Coronary artery (tissue), 2 donors: Measurements from ENCODE around the gene PNKD.

Experiments
- DNase-seq: peaks from one replicate; pipeline ENCODE4 v3.0.0-alpha.2; 2017; ENCODE audit warnings: low spot score
- H3K27ac ChIP-seq, 2 donors: fragments of 200-600 bp; sonication (generic); one replicate each; pipeline ENCODE4 v1.5.1; 2016 to 2019
- H3K4me3 ChIP-seq: fragments of 200-600 bp; sonication (generic); 2 replicates; pipeline ENCODE4 v1.5.1; 2016; ENCODE audit warnings: mild to moderate bottlenecking, moderate library complexity
- TF ChIP-seq, protein P1 (sequence below): fragments of 200-600 bp; sonication (generic); IDR thresholded peaks from one replicate; pipeline ENCODE4 v1.5.1; 2019; ENCODE audit warnings: antibody characterized with exemption

Gene PNKD

DNA sequence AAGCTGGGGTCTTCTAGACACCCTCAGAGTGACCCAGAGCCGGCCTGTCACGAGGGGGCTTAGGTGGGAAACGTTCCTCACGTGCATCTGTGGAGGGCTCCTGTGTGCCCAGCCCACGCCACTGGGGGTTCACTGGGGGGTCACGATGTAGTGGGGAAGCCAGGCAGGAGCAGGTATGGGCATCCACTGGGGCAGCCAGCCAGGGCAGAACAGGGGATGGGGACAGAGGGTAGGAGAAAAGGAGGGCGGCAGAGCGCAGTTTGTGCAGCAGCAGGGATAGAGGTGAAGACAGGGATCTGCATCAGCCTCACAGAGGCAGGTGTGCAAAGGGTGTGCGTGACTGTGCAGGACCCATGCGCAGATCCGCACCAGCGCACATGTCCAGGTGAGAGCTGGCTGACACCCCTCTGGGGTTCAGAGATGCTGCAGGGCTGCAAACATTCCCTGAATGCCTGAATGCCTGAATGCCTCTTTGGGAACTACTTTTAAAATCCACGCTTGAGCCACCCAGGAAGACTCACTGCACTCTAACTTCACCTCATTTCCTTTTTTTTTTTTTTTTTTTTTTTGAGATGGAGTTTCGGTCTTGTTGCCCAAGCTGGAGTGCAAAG, 10.0 kb downstream of the PNKD start:
- H3K27ac ChIP-seq, result peak overlapping the region in 1 of 2 donors; percentile 46
- TF ChIP-seq, protein P1, sequence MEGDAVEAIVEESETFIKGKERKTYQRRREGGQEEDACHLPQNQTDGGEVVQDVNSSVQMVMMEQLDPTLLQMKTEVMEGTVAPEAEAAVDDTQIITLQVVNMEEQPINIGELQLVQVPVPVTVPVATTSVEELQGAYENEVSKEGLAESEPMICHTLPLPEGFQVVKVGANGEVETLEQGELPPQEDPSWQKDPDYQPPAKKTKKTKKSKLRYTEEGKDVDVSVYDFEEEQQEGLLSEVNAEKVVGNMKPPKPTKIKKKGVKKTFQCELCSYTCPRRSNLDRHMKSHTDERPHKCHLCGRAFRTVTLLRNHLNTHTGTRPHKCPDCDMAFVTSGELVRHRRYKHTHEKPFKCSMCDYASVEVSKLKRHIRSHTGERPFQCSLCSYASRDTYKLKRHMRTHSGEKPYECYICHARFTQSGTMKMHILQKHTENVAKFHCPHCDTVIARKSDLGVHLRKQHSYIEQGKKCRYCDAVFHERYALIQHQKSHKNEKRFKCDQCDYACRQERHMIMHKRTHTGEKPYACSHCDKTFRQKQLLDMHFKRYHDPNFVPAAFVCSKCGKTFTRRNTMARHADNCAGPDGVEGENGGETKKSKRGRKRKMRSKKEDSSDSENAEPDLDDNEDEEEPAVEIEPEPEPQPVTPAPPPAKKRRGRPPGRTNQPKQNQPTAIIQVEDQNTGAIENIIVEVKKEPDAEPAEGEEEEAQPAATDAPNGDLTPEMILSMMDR, result no peak
- H3K4me3 ChIP-seq, result no peak overlapping the region
- DNase-seq, result no peak

GRCh38 chr2:218281449-218281848, 11.1 kb downstream of the PNKD start:
- H3K4me3 ChIP-seq, result no peak overlapping the region
- TF ChIP-seq, protein P1, result no peak
- peak overlapping the region; percentile 97 to 98 for H3K27ac ChIP-seq
- DNase-seq, result no peak

GRCh38 chr2:218282173-218282991, 12.1 kb downstream of the PNKD start:
- peak overlapping the region; percentile 97 to 98 for H3K27ac ChIP-seq
- H3K4me3 ChIP-seq, result peak overlapping the region; percentile 26
- peak; percentile 83 for DNase-seq
- TF ChIP-seq, protein P1, result no peak

DNA sequence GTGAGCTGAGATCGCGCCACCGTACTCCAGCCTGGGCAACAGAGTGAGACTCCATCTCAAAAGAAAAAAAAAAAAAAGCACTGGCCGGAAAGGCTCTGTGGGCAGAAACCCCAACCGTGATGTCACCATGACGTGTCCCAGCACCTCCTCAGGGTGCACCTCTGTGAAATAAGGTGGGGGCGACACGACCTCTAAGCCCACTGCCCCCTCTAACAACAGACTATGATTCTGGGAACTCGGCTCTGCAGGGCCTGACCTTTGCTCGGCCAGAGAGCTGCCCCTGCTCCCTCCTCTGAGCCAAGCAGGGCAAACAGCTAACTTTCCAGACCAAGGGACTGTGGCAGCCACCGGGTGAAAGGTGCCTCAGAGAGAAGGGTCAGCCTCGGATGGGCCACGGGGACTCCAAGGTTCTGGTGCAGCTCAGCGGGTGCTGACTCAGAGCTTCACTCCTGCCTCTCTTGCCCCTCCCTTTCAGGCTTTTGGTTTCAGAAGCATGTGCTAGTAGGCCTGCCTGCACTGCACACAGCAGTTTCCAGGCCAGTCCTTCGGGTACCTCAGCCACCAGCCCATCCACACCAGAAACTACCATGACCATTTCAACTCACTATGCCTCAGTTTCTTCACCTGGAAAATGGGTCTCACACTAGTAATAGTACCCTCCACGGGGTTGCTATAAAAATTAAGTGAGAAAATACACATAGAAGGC, 13.9 kb downstream of the PNKD start:
- H3K4me3 ChIP-seq, result peak overlapping the region; percentile 59

DNA sequence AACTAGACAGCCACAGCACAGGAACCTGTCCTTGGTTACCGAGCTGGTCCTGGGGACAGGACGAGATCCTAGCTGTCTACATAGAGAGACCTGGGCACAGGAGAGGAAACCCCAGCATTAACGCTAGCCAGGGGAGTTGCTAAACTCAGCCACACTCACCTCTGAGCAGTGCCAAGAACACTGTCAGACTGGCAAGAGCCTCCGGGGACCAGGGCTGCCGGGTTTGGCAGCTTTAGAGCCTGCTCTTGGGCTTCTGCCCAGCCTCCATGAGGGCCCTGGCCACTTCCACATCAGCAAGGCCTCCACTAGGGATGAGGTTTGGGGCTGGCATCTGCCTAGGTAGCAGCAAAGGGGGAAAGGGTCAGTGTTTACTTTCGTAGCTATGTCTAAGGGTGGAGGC, 15.3 kb downstream of the PNKD start:
- TF ChIP-seq, protein P1, result no peak
- peak; percentile 90 for DNase-seq
- peak overlapping the region; percentile 73 for H3K4me3 ChIP-seq
- peak overlapping the region; percentile 97 to 98 for H3K27ac ChIP-seq

More for the DNA sequence above, 13.9 kb downstream of the PNKD start:
- TF ChIP-seq, protein P1, result no peak
- peak; percentile 85 for DNase-seq
- H3K27ac ChIP-seq, result peak overlapping the region; percentile 97 to 98

- H3K4me3 ChIP-seq, result peak overlapping the region; percentile 73
Measured at GRCh38 chr2:218286570-218287459, 16.5 kb downstream of the PNKD start.

More at GRCh38 chr2:218286570-218287459, 16.5 kb downstream of the PNKD start:
- peak overlapping the region; percentile 97 to 98 for H3K27ac ChIP-seq
- TF ChIP-seq, protein P1, result no peak
- DNase-seq, result peak; percentile 96
